OCI-LY1 (cell line): Measurements from ENCODE around the gene EFHC2.

Experiments
- H2AFZ ChIP-seq: fragments of 200-600 bp; sonication (generic), shearing (Covaris generic); 2 replicates; pipeline ENCODE4 v1.6.0; 2014; ENCODE audit warnings: antibody characterized with exemption, mild to moderate bottlenecking, low read length
- H3F3A ChIP-seq: fragments of 200-600 bp; sonication (generic), shearing (Covaris generic); 2 replicates; pipeline ENCODE4 v1.6.0; 2014; ENCODE audit warnings: mild to moderate bottlenecking, antibody characterized with exemption, low read length, moderate library complexity; ENCODE audit not compliant: insufficient read depth
- H3K27ac ChIP-seq: fragments of 200-600 bp; sonication (generic); 2 replicates; pipeline ENCODE4 v1.5.1; 2014; ENCODE audit warnings: low read length, mixed run types, mild to moderate bottlenecking, low read depth; ENCODE audit not compliant: poor library complexity, severe bottlenecking
- H3K27me3 ChIP-seq: fragments of 200-600 bp; sonication (generic); 2 replicates; pipeline ENCODE4 v1.6.0; 2014; ENCODE audit warnings: antibody characterized with exemption, mild to moderate bottlenecking, low read length, moderate library complexity; ENCODE audit not compliant: insufficient read depth
- H3K36me3 ChIP-seq: fragments of 200-600 bp; sonication (generic); 2 replicates; pipeline ENCODE4 v1.6.1; 2014; ENCODE audit warnings: mild to moderate bottlenecking, antibody characterized with exemption, low read length, moderate library complexity, mixed read lengths; ENCODE audit not compliant: insufficient read depth
- H3K4me1 ChIP-seq: fragments of 200-600 bp; sonication (generic); 2 replicates; pipeline ENCODE4 v1.5.1; 2014; ENCODE audit warnings: mild to moderate bottlenecking, low read length, moderate library complexity; ENCODE audit not compliant: insufficient read depth, severe bottlenecking
- H3K4me2 ChIP-seq: fragments of 200-600 bp; sonication (generic), shearing (Covaris generic); 2 replicates; pipeline ENCODE4 v1.6.1; 2014; ENCODE audit warnings: low read length
- H3K4me3 ChIP-seq: fragments of 200-600 bp; sonication (generic); 2 replicates; pipeline ENCODE4 v1.5.1; 2014; ENCODE audit warnings: low read length, low read depth, mild to moderate bottlenecking, mixed read lengths; ENCODE audit not compliant: poor library complexity, severe bottlenecking
- H3K79me2 ChIP-seq: fragments of 200-600 bp; shearing (Covaris generic); 2 replicates; pipeline ENCODE4 v1.6.1; 2016; ENCODE audit warnings: mixed run types, low read length, mixed read lengths; ENCODE audit not compliant: insufficient read depth
- H3K9ac ChIP-seq: fragments of 200-600 bp; sonication (generic), shearing (Covaris generic); 2 replicates; pipeline ENCODE4 v1.6.1; 2014; ENCODE audit warnings: mild to moderate bottlenecking, low read length, mixed read lengths
- H3K9me2 ChIP-seq: fragments of 200-600 bp; sonication (generic), shearing (Covaris generic); 2 replicates; pipeline ENCODE4 v1.6.1; 2014; ENCODE audit warnings: low read depth, mild to moderate bottlenecking, low read length, mixed read lengths
- H3K9me3 ChIP-seq: fragments of 200-600 bp; shearing (Covaris generic); 2 replicates; pipeline ENCODE4 v1.6.1; 2014; ENCODE audit warnings: low read length, mixed read lengths
- H4K20me1 ChIP-seq: fragments of 200-600 bp; sonication (generic), shearing (Covaris generic); 2 replicates; pipeline ENCODE4 v1.6.0; 2016; ENCODE audit warnings: mild to moderate bottlenecking, low read length; ENCODE audit not compliant: insufficient read depth
- EZH2 ChIP-seq: fragments of 200-600 bp; sonication (generic), shearing (Covaris generic); IDR thresholded peaks from 2 replicates; pipeline ENCODE4 v1.8.0; 2017; ENCODE audit warnings: borderline replicate concordance, mixed run types, mild to moderate bottlenecking, antibody characterized with exemption, low read length, moderate library complexity, mixed read lengths
- TF ChIP-seq, protein P1 (sequence below): fragments of 200-600 bp; sonication (generic), shearing (Covaris generic); IDR thresholded peaks from 2 replicates; pipeline ENCODE4 v1.5.1; 2017; ENCODE audit warnings: mild to moderate bottlenecking, antibody characterized with exemption, low read length, moderate library complexity, mixed read lengths

Gene EFHC2

GRCh38 chrX:44267116-44267515 lies 76.4 kb downstream of the EFHC2 start:
- Histone ChIP-seq H3K36me3 (no peaks in the 10 kb centered on the region), H3K27ac (no peak overlapping the region), H3K9ac (no peak overlapping the region), H3K4me1 (no peaks in the 10 kb centered on the region), H3K27me3 (no peaks in the 10 kb centered on the region), H3K9me2 (no peaks in the 10 kb centered on the region), H4K20me1 (no peaks in the 10 kb centered on the region), H3K79me2 (no peaks in the 10 kb centered on the region), H3K4me3 (no peak overlapping the region), H3K9me3 (no peaks in the 10 kb centered on the region), H2AFZ (no peak overlapping the region), H3F3A (no peaks in the 10 kb centered on the region), H3K4me2 (no peak overlapping the region)
- TF ChIP-seq EZH2 = no peak
- TF ChIP-seq, protein P1, sequence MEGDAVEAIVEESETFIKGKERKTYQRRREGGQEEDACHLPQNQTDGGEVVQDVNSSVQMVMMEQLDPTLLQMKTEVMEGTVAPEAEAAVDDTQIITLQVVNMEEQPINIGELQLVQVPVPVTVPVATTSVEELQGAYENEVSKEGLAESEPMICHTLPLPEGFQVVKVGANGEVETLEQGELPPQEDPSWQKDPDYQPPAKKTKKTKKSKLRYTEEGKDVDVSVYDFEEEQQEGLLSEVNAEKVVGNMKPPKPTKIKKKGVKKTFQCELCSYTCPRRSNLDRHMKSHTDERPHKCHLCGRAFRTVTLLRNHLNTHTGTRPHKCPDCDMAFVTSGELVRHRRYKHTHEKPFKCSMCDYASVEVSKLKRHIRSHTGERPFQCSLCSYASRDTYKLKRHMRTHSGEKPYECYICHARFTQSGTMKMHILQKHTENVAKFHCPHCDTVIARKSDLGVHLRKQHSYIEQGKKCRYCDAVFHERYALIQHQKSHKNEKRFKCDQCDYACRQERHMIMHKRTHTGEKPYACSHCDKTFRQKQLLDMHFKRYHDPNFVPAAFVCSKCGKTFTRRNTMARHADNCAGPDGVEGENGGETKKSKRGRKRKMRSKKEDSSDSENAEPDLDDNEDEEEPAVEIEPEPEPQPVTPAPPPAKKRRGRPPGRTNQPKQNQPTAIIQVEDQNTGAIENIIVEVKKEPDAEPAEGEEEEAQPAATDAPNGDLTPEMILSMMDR = no peak

DNA sequence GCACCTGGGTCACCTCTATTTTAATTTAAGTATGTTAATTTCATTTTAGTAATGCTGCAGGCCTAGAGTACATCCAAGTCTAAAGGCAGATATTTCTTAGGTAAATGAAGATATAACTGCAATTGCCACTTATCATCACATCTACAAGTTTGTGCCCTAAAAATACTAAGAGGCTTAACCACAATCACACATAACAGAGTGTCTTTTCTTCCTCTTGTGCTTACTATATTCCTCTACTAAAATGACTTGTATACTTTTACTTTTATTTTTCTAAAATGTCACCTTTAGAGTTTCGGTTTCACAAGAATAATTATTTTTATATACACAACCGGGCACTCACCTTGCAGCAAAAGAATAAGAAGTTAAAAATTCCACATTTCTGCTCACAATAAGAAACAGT lies 77.9 kb downstream of the EFHC2 start:
- no peaks in the 10 kb centered on the region for H3K9me3 ChIP-seq
- no peaks in the 10 kb centered on the region for H4K20me1 ChIP-seq
- no peaks in the 10 kb centered on the region for H3K36me3 ChIP-seq
- H3K27me3 ChIP-seq = no peaks in the 10 kb centered on the region
- TF ChIP-seq, protein P1 = no peak
- no peak for TF ChIP-seq EZH2
- no peak overlapping the region for H3K27ac ChIP-seq
- no peaks in the 10 kb centered on the region for H3F3A ChIP-seq
- H3K9ac ChIP-seq = no peak overlapping the region
- H3K4me1 ChIP-seq = no peaks in the 10 kb centered on the region
- H3K4me3 ChIP-seq = no peak overlapping the region
- H3K79me2 ChIP-seq = no peaks in the 10 kb centered on the region
- no peaks in the 10 kb centered on the region for H3K9me2 ChIP-seq
- no peak overlapping the region for H2AFZ ChIP-seq
- H3K4me2 ChIP-seq = no peak overlapping the region

- Histone ChIP-seq H3K4me2 (no peak overlapping the region), H2AFZ (no peak overlapping the region), H3K9me3 (no peaks in the 10 kb centered on the region), H3K4me3 (no peak overlapping the region), H3K36me3 (no peaks in the 10 kb centered on the region), H3K27me3 (no peaks in the 10 kb centered on the region), H3F3A (no peaks in the 10 kb centered on the region), H4K20me1 (no peaks in the 10 kb centered on the region), H3K9me2 (no peaks in the 10 kb centered on the region), H3K9ac (no peak overlapping the region), H3K27ac (no peak overlapping the region), H3K4me1 (no peaks in the 10 kb centered on the region), H3K79me2 (no peaks in the 10 kb centered on the region)
- TF ChIP-seq, protein P1 = no peak
- TF ChIP-seq EZH2 = no peak
These were observed 78.5 kb downstream of the EFHC2 start for GRCh38 chrX:44264936-44265335.
